SK-N-SH (cell line): ENCODE data around the gene UQCRHL. TPM values are rescaled to one million over a fixed set of nuclear protein-coding genes. Genes with fewer than 3 reads are reported as not detected.

Experiments used
- CHD2 ChIP-seq: fragments of 150-350 bp; IDR thresholded peaks from 2 replicates; pipeline ENCODE4 v1.6.1; 2018; ENCODE audit warnings: low read length; ENCODE audit not compliant: partially characterized antibody
- CTCF ChIP-seq: fragments of 200-600 bp; sonication (generic); IDR thresholded peaks from 2 replicates; pipeline ENCODE4 v1.6.1; 2017; ENCODE audit warnings: antibody characterized with exemption, mild to moderate bottlenecking, moderate library complexity
- ELF1 ChIP-seq: IDR thresholded peaks from 2 replicates; pipeline ENCODE4 v1.4.0; 2012
- EP300 ChIP-seq, 2 experiments: IDR thresholded peaks; 2 replicates each; pipeline versions ENCODE4 v1.4.0 to v1.6.1; 2012; ENCODE audit warnings: borderline replicate concordance in 1 of 2, low read depth in 1 of 2, low read length in 1 of 2
- FOSL2 ChIP-seq: IDR thresholded peaks from 2 replicates; pipeline ENCODE4 v1.4.0; 2012; ENCODE audit warnings: low read depth, mild to moderate bottlenecking, moderate library complexity, borderline replicate concordance
- FOXJ3 ChIP-seq: sonication (generic); formaldehyde crosslinking; IDR thresholded peaks from 2 replicates; pipeline ENCODE4 v1.5.1; 2020; ENCODE audit warnings: mild to moderate bottlenecking, missing genetic modification reagents
- GATA2 ChIP-seq: sonication (generic); formaldehyde crosslinking; IDR thresholded peaks from 2 replicates; pipeline ENCODE4 v1.5.0; 2020; ENCODE audit warnings: mild to moderate bottlenecking, missing genetic modification reagents
- JUND ChIP-seq: IDR thresholded peaks from 2 replicates; pipeline ENCODE4 v1.4.0; 2012
- MEF2A ChIP-seq: IDR thresholded peaks from 2 replicates; pipeline ENCODE4 v1.4.0; 2012; ENCODE audit warnings: low read depth, borderline replicate concordance
- NRF1 ChIP-seq: IDR thresholded peaks from 2 replicates; pipeline ENCODE4 v1.6.1; 2012; ENCODE audit warnings: low read depth, mild to moderate bottlenecking, low read length
- PBX3 ChIP-seq: IDR thresholded peaks from 2 replicates; pipeline ENCODE4; 2012
- POLR2AphosphoS5 ChIP-seq: IDR thresholded peaks from 2 replicates; pipeline ENCODE4 v1.6.1; 2012; ENCODE audit warnings: low read depth, low read length
- REST ChIP-seq: IDR thresholded peaks from 2 replicates; pipeline ENCODE4 v1.6.1; 2012; ENCODE audit warnings: mild to moderate bottlenecking, low read depth, low read length, moderate library complexity
- RFX5 ChIP-seq: IDR thresholded peaks from 2 replicates; pipeline ENCODE4 v1.6.1; 2012; ENCODE audit warnings: mild to moderate bottlenecking, improper control_type of control experiment, low read length
- RXRA ChIP-seq: IDR thresholded peaks from 2 replicates; pipeline ENCODE4 v1.4.0; 2012; ENCODE audit warnings: low read depth, mild to moderate bottlenecking, borderline replicate concordance
- SIN3A ChIP-seq: IDR thresholded peaks from 2 replicates; pipeline ENCODE4 v1.6.1; 2012; ENCODE audit warnings: low read depth, mild to moderate bottlenecking, low read length, moderate library complexity, borderline replicate concordance
- USF1 ChIP-seq: IDR thresholded peaks from 2 replicates; pipeline ENCODE4 v1.4.0; 2012; ENCODE audit warnings: low read depth, borderline replicate concordance
- polyA plus RNA-seq, 3 experiments: library from polyadenylated mRNA; depleted of rRNA; stranded (reverse); fragments of >200 nt; gene quantifications; 2 replicates each; pipeline ENCODE4 v1.2.3, GENCODE V29; 2012

Gene UQCRHL
- polyA plus RNA-seq, 1 of the 3 experiments (the other 2 are of a cell fraction): 2.8 TPM

- peak; percentile 46; the same call in 1 of the 2 replicates for TF ChIP-seq PBX3
- TF ChIP-seq RXRA: no peak
- TF ChIP-seq SIN3A: 0 out of 2 replicates have a peak, but pooled peaks have one; percentile 12
- TF ChIP-seq FOSL2: no peak
- TF ChIP-seq CHD2: peak; percentile 64
- TF ChIP-seq FOXJ3: 0 out of 2 replicates have a peak, but pooled peaks have one; percentile 12
- TF ChIP-seq JUND: no peak
- no peak for TF ChIP-seq CTCF
- TF ChIP-seq ELF1: no peak
- no peak for TF ChIP-seq MEF2A
- TF ChIP-seq GATA2 (CRISPR knock-in tag): peak; percentile 76
- no peak for TF ChIP-seq REST
- no peak for TF ChIP-seq USF1
- TF ChIP-seq RFX5: no peak
- 0 out of 2 replicates have a peak, but pooled peaks have one; percentile 46 for TF ChIP-seq POLR2AphosphoS5
- TF ChIP-seq NRF1: no peak
- TF ChIP-seq EP300 (IDR thresholded peaks at IDR 0.05; ENCODE audit: borderline replicate concordance in 1 of 2, low read depth in 1 of 2, low read length in 1 of 2): no peak
Measured at GRCh38 chr1:15849775-15850324, 42.4 kb upstream of the UQCRHL start (continued).
